Astrocyte of the cerebellum (primary cell): ENCODE results near the gene CHRNG.

Experiments
- DNase-seq: peaks from one replicate; pipeline ENCODE4 v3.0.0-alpha.2; 2011; ENCODE audit warnings: low read depth
- H3K4me3 ChIP-seq: 2 replicates; pipeline ENCODE4 v1.5.1; 2011; ENCODE audit warnings: mild to moderate bottlenecking, low read depth, low read length, moderate library complexity
- in situ Hi-C: cut with HindIII; loops from 2 replicates; pipeline ENCODE4 v1.10.0; 2017; ENCODE audit warnings: low sequenced_read_pairs
- TF ChIP-seq, protein P1 (sequence below): IDR thresholded peaks from 2 replicates; pipeline ENCODE4 v1.5.1; 2012; ENCODE audit warnings: low read length, low read depth, moderate library complexity, mild to moderate bottlenecking; ENCODE audit errors: missing control alignments

CHRNG gene

DNA sequence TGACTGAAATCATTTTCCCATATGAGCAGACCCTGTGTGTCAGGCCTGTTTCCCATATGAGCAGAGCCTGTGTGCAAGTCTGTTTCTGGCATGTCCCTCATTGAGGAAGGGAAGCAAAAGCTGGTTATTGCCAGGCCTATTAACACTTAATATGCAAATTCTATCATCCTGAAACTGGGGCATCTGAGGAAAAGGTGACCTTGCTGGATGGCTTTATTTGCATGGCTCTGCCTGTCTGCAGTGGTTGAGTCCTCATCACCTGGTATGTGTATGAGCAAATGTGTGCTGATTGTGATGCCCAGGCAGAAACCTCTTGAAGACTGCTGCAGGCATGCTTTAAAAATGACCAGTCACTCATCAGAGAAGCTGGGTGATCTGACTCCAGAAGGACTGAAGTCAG is 42.2 kb downstream of the CHRNG start:
- TF ChIP-seq, protein P1, sequence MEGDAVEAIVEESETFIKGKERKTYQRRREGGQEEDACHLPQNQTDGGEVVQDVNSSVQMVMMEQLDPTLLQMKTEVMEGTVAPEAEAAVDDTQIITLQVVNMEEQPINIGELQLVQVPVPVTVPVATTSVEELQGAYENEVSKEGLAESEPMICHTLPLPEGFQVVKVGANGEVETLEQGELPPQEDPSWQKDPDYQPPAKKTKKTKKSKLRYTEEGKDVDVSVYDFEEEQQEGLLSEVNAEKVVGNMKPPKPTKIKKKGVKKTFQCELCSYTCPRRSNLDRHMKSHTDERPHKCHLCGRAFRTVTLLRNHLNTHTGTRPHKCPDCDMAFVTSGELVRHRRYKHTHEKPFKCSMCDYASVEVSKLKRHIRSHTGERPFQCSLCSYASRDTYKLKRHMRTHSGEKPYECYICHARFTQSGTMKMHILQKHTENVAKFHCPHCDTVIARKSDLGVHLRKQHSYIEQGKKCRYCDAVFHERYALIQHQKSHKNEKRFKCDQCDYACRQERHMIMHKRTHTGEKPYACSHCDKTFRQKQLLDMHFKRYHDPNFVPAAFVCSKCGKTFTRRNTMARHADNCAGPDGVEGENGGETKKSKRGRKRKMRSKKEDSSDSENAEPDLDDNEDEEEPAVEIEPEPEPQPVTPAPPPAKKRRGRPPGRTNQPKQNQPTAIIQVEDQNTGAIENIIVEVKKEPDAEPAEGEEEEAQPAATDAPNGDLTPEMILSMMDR: no peak
- H3K4me3 ChIP-seq: no peak overlapping the region
- in situ Hi-C loops: no loop called here
- DNase-seq: no peak

DNA sequence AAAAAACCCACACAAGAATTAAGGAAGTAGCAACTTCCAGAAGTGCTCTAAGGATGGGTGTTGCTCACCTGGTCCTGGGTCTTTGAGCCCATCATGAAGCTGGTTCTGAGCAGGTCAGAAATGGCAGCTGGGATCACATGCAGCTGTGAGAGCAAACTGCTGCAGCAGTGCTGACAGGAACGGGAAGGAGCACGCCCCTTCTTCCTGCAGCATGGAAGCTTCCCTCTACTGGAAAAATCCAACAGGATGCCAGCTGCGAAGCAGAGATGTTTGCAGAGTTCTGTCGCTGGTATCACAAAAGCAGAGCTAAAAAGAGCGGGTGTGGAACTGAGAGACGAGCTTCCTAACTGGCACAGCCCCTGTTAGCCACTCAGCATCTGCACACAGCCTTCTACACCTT is 44.7 kb downstream of the CHRNG start:
- TF ChIP-seq, protein P1: no peak
- no peak for DNase-seq
- no peak overlapping the region for H3K4me3 ChIP-seq
- in situ Hi-C loops: no loop called here

DNA sequence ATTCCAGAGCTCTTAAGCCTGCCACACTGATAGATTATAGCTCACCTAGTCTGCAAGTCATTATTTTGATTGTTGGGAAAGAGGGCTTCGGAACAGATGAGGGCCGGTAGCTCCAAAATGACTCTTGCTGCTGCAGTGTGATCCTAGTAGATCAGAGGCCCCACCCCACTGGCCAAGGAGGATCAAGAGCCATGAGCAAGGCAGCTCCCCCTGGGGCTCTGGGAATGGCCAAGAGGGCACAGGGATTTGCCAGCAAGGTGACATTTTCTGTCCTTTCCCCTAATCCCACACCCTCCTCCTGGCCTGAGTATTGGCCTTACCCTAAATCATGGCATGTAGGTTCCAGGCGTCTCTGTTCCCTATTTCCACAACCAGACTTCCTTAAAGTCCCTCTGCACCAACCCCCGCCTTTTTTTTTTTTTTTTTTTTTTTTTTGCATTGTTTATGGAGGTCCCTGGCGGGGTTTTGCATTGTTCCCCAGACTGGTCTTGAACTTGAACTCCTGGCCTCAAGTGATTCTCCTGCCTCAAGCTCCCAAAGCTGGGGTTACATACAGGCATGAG is 47.5 kb downstream of the CHRNG start:
- H3K4me3 ChIP-seq: no peak overlapping the region
- no peak for DNase-seq
- in situ Hi-C loops: no loop called here
- TF ChIP-seq, protein P1: no peak

DNA sequence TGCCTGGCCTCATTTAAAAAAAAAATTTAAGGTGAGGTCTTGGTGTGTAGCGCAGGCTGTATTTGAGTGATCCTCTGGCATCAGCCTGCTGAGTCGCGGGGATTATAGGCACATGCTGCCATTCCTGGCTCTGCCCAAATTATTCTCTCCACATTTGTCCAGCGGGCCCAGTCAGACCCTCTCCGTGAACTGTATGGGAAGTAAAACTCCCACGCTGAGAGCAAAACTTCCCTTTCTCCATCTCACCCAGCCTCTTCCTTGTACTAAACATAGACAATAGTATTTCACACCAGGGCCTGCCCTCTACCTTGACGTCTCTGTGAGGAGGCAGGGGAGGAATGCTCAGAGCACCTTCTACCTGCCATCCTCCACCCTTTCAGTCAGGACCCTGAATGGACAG is 48.0 kb downstream of the CHRNG start:
- TF ChIP-seq, protein P1: no peak
- DNase-seq: no peak
- H3K4me3 ChIP-seq: no peak overlapping the region
- in situ Hi-C loops: no loop called here

DNA sequence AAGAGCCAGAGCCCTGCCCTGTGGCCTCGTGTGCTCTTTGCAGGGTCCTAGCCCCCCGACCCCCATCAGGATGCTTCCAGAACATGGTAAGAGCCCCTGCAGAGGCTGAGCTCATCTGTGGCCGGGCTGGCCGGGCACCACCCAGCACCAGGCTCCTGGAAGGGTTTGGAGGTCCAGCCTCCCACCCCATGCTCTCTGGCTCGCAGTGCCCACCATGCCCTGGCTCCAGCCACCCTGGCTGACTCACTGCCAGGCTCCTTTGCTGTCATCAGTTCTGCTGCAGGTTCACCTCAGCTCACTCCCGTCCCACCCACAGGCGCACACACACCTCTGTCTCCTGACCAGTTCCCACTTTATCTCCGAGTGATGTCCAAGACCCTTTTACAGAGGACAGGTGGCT is 48.5 kb downstream of the CHRNG start:
- in situ Hi-C loops: no loop called here
- no peak overlapping the region for H3K4me3 ChIP-seq
- TF ChIP-seq, protein P1: no peak
- no peak for DNase-seq

DNA sequence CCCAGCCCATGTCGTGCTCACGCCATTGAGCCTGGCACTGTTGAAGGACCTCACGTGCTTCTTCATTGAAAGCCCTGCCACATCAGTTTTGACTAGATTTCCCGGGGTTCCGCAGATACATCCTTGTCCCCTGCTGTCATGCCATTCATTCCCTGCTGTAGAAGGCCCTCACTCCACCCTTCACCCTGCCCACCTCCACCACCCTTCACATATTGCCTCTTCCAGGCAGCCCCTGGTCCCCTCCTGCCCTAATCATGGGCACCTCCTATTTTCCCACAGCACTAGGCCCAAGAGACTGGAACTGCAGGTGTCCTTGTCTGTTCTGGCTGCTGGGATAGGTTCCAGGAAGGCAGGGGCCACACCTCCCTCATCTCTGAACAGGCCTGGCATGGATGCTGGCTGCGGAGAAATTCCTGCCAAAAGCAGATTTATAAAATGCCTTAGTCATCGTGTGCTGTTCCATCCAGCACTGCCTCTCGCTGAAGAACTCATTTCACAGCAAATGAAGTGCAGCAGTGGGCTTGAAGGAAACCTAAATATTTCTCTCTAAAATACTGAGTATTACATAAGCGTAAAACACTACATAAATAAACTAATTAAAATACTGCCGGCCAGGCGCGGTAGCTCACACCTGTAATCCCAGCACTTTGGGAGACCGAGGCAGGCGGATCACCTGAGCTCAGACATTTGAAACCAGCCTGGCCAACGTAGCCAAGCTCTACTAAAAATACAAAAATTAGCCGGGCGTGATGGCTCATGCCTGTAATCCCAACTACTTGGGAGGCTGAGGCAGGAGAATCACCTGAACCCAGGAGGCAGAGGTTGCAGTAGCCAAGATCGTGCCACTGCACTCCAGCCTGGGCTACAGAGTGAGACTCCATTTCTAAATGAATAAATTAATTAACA is 49.4 kb downstream of the CHRNG start:
- peak; percentile 74 for DNase-seq
- H3K4me3 ChIP-seq: no peak overlapping the region
- in situ Hi-C loops: no loop called here
- TF ChIP-seq, protein P1: no peak
